ENCODE results near the gene HOXC12. TPM values are rescaled to one million over a fixed set of nuclear protein-coding genes. Genes with fewer than 3 reads are reported as not detected.

HOXC12 gene
- total RNA-seq, 1 experiment from 2014 or later, result 1.9 TPM

DNA sequence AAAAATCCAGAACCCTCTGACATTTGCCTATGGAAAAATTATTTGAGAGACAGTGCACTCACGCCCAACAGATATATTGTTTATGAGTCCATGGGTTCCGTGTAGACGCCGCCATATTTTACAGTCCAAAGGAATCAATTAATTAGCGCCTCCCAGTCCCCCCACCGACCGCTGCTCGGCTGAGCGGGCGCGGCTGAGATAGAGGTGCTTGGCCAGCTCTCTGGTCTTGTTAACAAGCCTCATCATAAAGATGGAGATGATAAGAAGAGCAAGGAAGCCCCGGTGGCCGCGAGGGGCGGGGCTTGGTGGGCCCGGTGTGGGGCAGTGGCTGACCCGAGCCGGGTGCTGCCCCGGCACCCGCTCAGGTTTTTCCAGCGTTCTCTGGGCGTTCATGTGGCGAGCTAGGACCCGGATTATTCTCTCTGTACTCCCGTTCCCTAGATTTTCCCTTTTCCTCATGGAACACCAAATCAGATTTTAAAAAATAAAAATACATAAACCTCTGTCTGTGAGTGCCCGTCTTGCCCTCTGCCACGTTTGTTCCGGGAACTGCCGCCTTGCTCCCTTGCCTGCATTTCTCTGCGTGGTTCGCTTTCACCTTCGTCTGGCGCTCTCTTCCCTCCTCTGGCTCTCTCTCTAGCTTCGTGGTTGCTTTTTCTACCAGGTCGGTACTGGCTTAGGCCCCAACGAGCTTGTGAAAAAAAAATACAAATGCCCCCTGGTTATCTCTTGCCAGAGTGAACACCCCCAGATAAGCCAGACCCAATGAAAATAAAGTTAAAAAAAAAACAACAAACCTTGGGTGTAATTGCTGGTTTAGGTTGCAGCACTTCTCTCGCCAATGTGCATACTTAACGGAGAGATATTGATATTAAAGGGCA is 9.0 kb downstream of the HOXC12 start:
- Histone ChIP-seq H3K27me3 (no peaks in the 10 kb centered on the region), H3K4me3 (no peak overlapping the region), H3K36me3 (no peaks in the 10 kb centered on the region), H3K9me3 (no peaks in the 10 kb centered on the region)
- no peak for DNase-seq

GRCh38 chr12:53964315-53964713 is 9.6 kb downstream of the HOXC12 start:
- H3K9me3 ChIP-seq, result no peaks in the 10 kb centered on the region
- H3K27me3 ChIP-seq, result no peaks in the 10 kb centered on the region
- DNase-seq, result no peak
- no peaks in the 10 kb centered on the region for H3K36me3 ChIP-seq
- H3K4me3 ChIP-seq, result no peak overlapping the region

DNA sequence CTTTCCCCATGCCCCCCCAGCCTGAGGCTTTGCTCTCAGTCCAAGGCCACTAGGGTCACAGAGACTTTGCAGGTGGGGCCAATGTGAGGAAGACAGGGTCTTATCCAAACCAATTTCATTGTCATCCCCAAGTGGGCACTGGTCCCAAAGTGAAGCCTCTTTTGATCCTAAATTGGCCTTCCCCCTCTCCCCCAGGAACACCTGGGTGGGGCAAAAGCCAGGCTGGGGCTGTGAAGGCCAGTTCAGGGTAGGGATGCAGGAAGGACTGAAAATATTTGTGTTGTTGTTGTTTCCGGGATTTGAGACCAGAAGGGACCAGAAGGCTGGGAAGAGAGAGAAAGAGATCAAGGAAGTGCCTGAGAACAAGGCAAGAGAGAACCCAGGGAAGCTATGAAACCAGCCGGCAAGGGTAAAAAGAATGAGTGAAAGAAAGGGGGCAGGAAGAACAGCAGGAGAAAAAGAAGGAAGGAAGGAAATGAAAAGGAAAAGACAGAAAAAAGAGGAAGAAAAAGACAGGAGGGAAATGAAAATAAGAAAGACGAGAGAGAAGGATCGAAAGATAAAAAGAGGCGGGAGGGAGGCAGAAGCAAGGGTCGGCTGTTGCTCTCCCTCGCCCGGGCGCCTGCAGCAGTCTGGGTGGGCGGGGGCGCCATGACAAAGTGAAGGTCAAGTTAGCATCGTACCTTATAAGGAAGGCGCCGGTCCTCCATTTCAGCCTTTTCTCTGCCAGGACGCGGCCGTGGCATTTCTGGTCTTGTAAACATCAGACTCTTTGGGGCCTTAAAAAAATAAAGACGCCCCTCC is 10.8 kb downstream of the HOXC12 start:
- no peak for DNase-seq
- no peaks in the 10 kb centered on the region for H3K9me3 ChIP-seq
- no peaks in the 10 kb centered on the region for H3K36me3 ChIP-seq
- H3K4me3 ChIP-seq, result no peak overlapping the region
- H3K27me3 ChIP-seq, result no peaks in the 10 kb centered on the region

DNA sequence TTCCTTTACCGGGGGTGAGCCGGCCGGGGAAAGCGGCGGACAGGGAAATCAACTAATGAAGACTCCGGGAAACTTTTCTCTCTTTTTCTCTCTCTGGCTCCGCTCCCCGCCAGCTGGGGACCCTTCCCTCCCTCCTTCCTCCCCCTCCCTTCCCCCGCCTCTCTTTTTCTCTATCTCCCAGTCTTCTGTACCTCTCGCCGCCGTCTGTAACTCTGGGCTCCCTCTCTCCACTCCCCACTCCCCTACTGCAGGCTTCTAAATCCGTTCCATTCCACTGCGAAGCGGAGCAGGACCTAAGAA is 11.3 kb downstream of the HOXC12 start:
- DNase-seq, result no peak
- H3K27me3 ChIP-seq, result no peaks in the 10 kb centered on the region
- no peaks in the 10 kb centered on the region for H3K36me3 ChIP-seq
- no peak overlapping the region for H3K4me3 ChIP-seq
- H3K9me3 ChIP-seq, result no peaks in the 10 kb centered on the region

DNA sequence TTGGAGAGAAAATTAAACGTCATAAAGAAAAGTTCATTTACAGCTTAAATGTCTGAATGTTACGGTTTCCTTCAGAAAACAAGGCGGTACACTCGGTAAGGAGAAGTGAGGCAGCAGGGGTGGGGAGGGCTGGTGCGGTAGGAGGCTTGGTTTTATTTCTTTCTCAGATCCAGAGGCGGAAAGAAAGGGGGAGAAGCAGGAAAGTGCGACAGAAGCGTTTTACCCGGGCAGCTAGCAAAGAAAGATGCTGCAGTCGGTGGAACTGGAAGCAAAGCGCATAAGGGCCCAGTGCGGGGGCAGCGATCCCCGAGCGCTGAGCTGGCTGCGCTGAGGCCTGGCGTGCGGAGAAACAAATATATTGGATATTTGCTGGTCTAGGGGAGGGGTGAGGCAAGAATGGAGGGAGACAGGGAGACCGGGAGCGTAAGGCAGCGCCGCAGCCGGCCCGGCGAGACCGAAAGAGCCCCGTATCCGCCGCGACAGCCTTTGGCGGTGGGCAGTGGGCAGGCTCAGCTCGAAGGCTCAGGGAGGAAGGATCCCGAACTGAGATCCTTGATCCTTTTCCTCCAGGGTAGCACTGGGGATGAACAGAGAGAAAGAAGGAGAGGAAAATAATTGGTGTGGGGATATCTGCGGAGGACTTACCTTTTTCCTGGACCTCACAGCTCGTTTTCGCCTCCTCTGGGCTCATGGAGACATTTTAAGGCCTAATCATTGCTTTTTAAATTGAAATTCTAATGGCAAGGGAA is 11.9 kb downstream of the HOXC12 start:
- H3K9me3 ChIP-seq, result no peaks in the 10 kb centered on the region
- no peak overlapping the region for H3K4me3 ChIP-seq
- H3K36me3 ChIP-seq, result no peaks in the 10 kb centered on the region
- H3K27me3 ChIP-seq, result no peaks in the 10 kb centered on the region
- DNase-seq, result no peak

DNA sequence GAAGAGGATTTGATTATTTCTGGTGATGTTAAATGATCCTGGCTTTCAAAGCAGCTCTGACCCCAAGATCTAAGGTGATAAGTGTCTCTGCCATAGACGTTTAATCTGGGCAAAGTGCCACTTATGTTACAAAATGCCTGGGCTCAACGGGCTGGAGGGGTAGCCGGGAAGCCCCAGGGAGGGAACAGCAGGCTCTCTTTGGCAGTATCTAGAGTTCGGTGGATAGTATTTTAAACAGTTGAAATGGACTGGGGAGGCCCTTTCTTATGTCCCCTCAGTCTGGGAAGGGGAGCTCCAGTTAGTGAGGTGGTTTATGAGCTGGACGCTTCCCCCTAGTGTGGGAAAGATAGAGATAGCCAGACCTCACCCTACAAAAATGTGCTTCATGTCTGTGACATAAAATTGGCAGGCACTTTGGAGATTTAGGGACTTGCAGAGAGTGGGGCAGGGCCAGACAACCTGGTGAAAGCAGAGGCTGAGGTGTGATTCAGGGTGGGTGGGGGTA is 12.8 kb downstream of the HOXC12 start:
- no peak for DNase-seq
- Histone ChIP-seq H3K4me3 (no peak overlapping the region), H3K36me3 (no peaks in the 10 kb centered on the region), H3K9me3 (no peaks in the 10 kb centered on the region), H3K27me3 (no peaks in the 10 kb centered on the region)

- Histone ChIP-seq H3K4me3 (no peak overlapping the region), H3K27me3 (no peaks in the 10 kb centered on the region), H3K36me3 (no peaks in the 10 kb centered on the region), H3K9me3 (no peaks in the 10 kb centered on the region)
- DNase-seq, result no peak
Observed at GRCh38 chr12:53968214-53969127, 13.8 kb downstream of the HOXC12 start.

DNA sequence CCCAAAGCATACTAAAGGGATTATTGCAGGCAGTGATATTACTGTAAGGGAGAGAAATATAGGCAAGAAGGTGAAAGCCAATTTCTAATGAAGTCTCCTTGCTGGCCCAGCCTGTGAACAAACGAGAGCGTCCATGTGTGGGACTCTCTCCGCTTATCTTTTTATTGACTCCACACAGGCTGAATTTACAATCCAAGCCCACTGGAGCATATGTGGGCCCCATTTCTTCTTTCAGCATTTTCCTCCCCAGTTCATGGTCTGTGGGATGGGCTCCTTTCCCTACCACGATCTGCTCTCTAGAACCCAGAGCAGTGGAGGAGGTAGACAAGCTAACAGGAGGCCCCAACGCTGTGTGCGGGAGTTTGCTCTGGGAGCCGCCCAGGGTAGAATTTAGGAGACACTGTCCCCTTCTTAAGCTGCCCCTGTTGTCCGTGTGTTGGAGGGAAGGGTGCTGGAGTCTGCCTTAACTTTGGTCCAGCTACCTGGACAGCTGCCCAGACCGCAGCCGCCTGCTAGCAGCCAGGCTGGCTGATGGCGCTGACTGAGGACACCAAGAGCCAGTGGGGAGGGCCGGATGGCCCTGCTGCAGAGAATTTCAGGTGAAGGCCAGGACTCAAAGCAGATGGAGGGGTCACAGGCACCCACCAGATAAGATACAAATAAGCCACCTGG is 15.0 kb downstream of the HOXC12 start:
- Histone ChIP-seq H3K36me3 (no peaks in the 10 kb centered on the region), H3K27me3 (no peaks in the 10 kb centered on the region), H3K9me3 (no peaks in the 10 kb centered on the region), H3K4me3 (no peak overlapping the region)
- no peak for DNase-seq

- Histone ChIP-seq H3K4me3 (no peak overlapping the region), H3K9me3 (no peaks in the 10 kb centered on the region), H3K36me3 (peaks cover 2% of the 10 kb centered on the region; the same call in 1 of the 2 replicates), H3K27me3 (no peaks in the 10 kb centered on the region)
- DNase-seq, result no peak
Observed at GRCh38 chr12:53970451-53970850, 15.7 kb downstream of the HOXC12 start.

GRCh38 chr12:53971129-53971528 is 16.4 kb downstream of the HOXC12 start:
- H3K4me3 ChIP-seq, result no peak overlapping the region
- no peaks in the 10 kb centered on the region for H3K27me3 ChIP-seq
- peaks cover 3% of the 10 kb centered on the region; the same call in 1 of the 2 replicates for H3K36me3 ChIP-seq
- H3K9me3 ChIP-seq, result no peaks in the 10 kb centered on the region
- DNase-seq, result no peak

GRCh38 chr12:53971686-53972085 is 17.0 kb downstream of the HOXC12 start:
- Histone ChIP-seq H3K4me3 (no peak overlapping the region), H3K27me3 (no peaks in the 10 kb centered on the region), H3K36me3 (peaks cover 3% of the 10 kb centered on the region; the same call in 1 of the 2 replicates), H3K9me3 (no peaks in the 10 kb centered on the region)
- no peak for DNase-seq

DNA sequence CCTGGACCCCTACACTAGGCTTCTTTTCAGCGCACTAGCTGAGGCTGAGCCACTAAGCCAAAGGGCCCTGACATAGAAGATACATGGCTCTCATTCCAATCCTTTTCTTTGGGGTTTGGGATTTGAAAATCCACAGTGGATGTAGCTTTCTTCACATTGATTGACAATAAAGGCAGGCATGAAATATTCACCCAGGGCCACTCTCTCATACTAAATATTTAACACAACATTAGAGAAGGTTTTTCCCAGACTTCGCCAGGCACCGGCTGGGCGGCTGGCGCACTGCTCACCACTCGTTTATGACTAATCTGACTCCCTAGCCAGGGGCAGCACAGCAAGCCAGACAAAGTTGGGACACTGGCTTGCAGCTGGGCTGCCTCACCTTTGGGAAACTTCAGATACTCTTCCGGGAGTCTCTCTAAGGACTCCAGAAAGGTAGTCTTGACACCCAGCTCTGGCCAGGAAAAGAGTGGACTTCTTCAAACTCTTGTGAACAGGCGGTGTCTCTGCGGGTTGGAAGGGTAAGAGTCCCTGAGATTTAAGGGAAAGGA is 17.5 kb downstream of the HOXC12 start:
- Histone ChIP-seq H3K9me3 (no peaks in the 10 kb centered on the region), H3K27me3 (no peaks in the 10 kb centered on the region), H3K4me3 (peak overlapping the region; percentile 68), H3K36me3 (peaks cover 3% of the 10 kb centered on the region; the same call in 1 of the 2 replicates)
- peak; percentile 84 for DNase-seq

DNA sequence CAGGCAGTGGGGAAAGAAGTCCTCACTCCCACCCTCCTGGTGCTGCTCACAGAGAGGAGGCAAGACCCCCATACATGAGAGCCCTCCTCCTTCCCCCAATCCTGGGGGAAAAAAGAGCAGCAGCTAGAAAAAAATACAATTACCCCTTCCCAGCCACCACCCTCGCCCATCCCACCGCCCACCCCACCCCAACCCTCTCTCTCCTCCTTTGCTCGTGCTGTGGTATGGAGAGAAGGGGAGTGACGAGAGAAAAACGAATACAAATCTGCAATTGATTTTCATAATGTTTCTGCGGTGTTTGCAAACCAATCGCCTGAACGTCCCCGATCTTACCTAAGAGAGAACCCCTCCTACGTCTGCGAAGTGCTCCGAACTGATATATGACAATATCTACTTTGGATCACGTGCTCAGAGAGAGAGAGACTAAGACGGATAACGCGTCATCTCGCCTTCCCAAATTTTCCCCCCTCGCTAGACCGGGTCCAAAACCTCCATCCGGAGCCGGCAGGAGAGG is 18.1 kb downstream of the HOXC12 start, which contains the start of gene HOXC11:
TSS of gene HOXC11 (plus strand) at position 405 of the 514 bp plus-strand sequence. CDS start 116 bp downstream, outside the sequence.
- DNase-seq, result no peak
- no peaks in the 10 kb centered on the region for H3K27me3 ChIP-seq
- no peaks in the 10 kb centered on the region for H3K9me3 ChIP-seq
- peaks cover 3% of the 10 kb centered on the region; the same call in 1 of the 2 replicates for H3K36me3 ChIP-seq
- peak within 1 kb of the TSS; percentile 68 for H3K4me3 ChIP-seq

GRCh38 chr12:53973236-53974042 is 18.7 kb downstream of the HOXC12 start:
- peaks cover 3% of the 10 kb centered on the region; the same call in 1 of the 2 replicates for H3K36me3 ChIP-seq
- peak overlapping the region; percentile 68 for H3K4me3 ChIP-seq
- H3K27me3 ChIP-seq, result no peaks in the 10 kb centered on the region
- DNase-seq, result peak; percentile 86
- no peaks in the 10 kb centered on the region for H3K9me3 ChIP-seq

Data from MG63 (cell line).